Smooth muscle cell (in vitro differentiated cells): ENCODE data around the gene SYTL3. TPM values are rescaled to one million over a fixed set of nuclear protein-coding genes. Genes with fewer than 3 reads are reported as not detected.

Experiments
- DNase-seq: peaks from one replicate; lab custom pipeline; 2025; ENCODE audit not compliant: unreplicated experiment; lab: John Stamatoyannopoulos, UW
- H2AFZ ChIP-seq: fragments of 200-600 bp; sonication (generic); 2 replicates; pipeline ENCODE4 v1.6.0; 2016; ENCODE audit warnings: antibody characterized with exemption, low read depth, mild to moderate bottlenecking
- H3F3A ChIP-seq: fragments of 200-600 bp; sonication (generic); 2 replicates; pipeline ENCODE4 v1.6.0; 2017; ENCODE audit warnings: antibody characterized with exemption, low read depth
- H3K27ac ChIP-seq: fragments of 200-600 bp; sonication (generic); 2 replicates; pipeline ENCODE4 v1.5.1; 2016; ENCODE audit warnings: low read depth, mild to moderate bottlenecking
- H3K27me3 ChIP-seq: fragments of 200-600 bp; sonication (generic); 2 replicates; pipeline ENCODE4 v1.6.1; 2016; ENCODE audit warnings: low read depth, mild to moderate bottlenecking
- H3K36me3 ChIP-seq: fragments of 200-600 bp; sonication (generic); 2 replicates; pipeline ENCODE4 v1.5.1; 2016; ENCODE audit warnings: low read depth
- H3K4me1 ChIP-seq: fragments of 200-600 bp; sonication (generic); 2 replicates; pipeline ENCODE4 v1.5.1; 2016; ENCODE audit warnings: low read depth
- H3K4me2 ChIP-seq: fragments of 200-600 bp; sonication (generic); 2 replicates; pipeline ENCODE4 v1.6.0; 2016; ENCODE audit warnings: mild to moderate bottlenecking
- H3K4me3 ChIP-seq: fragments of 200-600 bp; sonication (generic); 2 replicates; pipeline ENCODE4 v1.5.1; 2016; ENCODE audit warnings: mild to moderate bottlenecking
- H3K79me2 ChIP-seq: fragments of 200-600 bp; sonication (generic); 2 replicates; pipeline ENCODE4 v1.6.0; 2016; ENCODE audit warnings: low read depth, mild to moderate bottlenecking
- H3K9ac ChIP-seq: fragments of 200-600 bp; sonication (generic); 2 replicates; pipeline ENCODE4 v1.6.0; 2016; ENCODE audit warnings: low read depth
- H3K9me3 ChIP-seq: fragments of 200-600 bp; sonication (generic); replicated peaks from 2 replicates; pipeline ENCODE4 v1.5.1; 2016; ENCODE audit warnings: low read depth
- H4K20me1 ChIP-seq: fragments of 200-600 bp; sonication (generic); 2 replicates; pipeline ENCODE4 v1.6.0; 2016; ENCODE audit warnings: low read depth
- CTCF ChIP-seq: fragments of 200-600 bp; sonication (generic); IDR thresholded peaks from 2 replicates; pipeline ENCODE4 v1.5.1; 2017; ENCODE audit warnings: borderline replicate concordance, mild to moderate bottlenecking, antibody characterized with exemption; ENCODE audit not compliant: insufficient read depth, poor library complexity, severe bottlenecking
- WGBS: methylation state at CpG from one replicate; pipeline ENCODE4 v1.1.7; 2016; ENCODE audit warnings: low lambda C conversion rate; 5-methylcytosine and 5-hydroxymethylcytosine counted together
- polyA plus RNA-seq: library from polyadenylated mRNA; unstranded; fragments of >200 nt; fragmentation: Nextera tagmentation; extraction: Ambion mirVana; gene quantifications from 2 replicates; pipeline ENCODE4 v1.2.1, GENCODE V29; 2016
- total RNA-seq: library from RNA; depleted of rRNA; stranded (reverse); fragments of >200 nt; gene quantifications from 2 replicates; pipeline ENCODE4 v1.2.3, GENCODE V29; 2014

SYTL3 gene
- total and polyA plus RNA-seq, 2 experiments from 2014 or later, result 0.13 to 1.2 TPM

- WGBS, result 97% methylated on average over 6 of the region's 6 CpGs
- H2AFZ ChIP-seq, result no peak overlapping the region
- no peaks in the 10 kb centered on the region for H3F3A ChIP-seq
- DNase-seq, result no peak
- no peaks in the 10 kb centered on the region for H3K9me3 ChIP-seq
- H3K4me1 ChIP-seq, result no peaks in the 10 kb centered on the region
- no peak overlapping the region for H3K27ac ChIP-seq
- no peaks in the 10 kb centered on the region for H3K36me3 ChIP-seq
- no peak overlapping the region for H3K4me2 ChIP-seq
- peaks cover 7% of the 10 kb centered on the region for H4K20me1 ChIP-seq
- H3K4me3 ChIP-seq, result no peak overlapping the region
- no peak for TF ChIP-seq CTCF
- H3K79me2 ChIP-seq, result no peaks in the 10 kb centered on the region
- no peak overlapping the region for H3K9ac ChIP-seq
- H3K27me3 ChIP-seq, result no peaks in the 10 kb centered on the region
These were observed 128.2 kb downstream of the SYTL3 start for GRCh38 chr6:158778005-158778527.

GRCh38 chr6:158780246-158780884 lies 130.5 kb downstream of the SYTL3 start:
- DNase-seq, result no peak
- no peak overlapping the region for H3K4me3 ChIP-seq
- H3K4me1 ChIP-seq, result no peaks in the 10 kb centered on the region
- H4K20me1 ChIP-seq, result peaks cover 7% of the 10 kb centered on the region
- no peak overlapping the region for H2AFZ ChIP-seq
- H3K4me2 ChIP-seq, result no peak overlapping the region
- no peaks in the 10 kb centered on the region for H3K79me2 ChIP-seq
- no peaks in the 10 kb centered on the region for H3K9me3 ChIP-seq
- WGBS, result 89% methylated on average over 7 of the region's 7 CpGs
- H3K27ac ChIP-seq, result peak overlapping the region; percentile 17
- H3F3A ChIP-seq, result no peaks in the 10 kb centered on the region
- H3K9ac ChIP-seq, result no peak overlapping the region
- H3K36me3 ChIP-seq, result no peaks in the 10 kb centered on the region
- H3K27me3 ChIP-seq, result no peaks in the 10 kb centered on the region
- no peak for TF ChIP-seq CTCF

- Histone ChIP-seq H3K9me3 (no peaks in the 10 kb centered on the region), H3F3A (no peaks in the 10 kb centered on the region), H3K4me2 (no peak overlapping the region), H3K4me1 (no peaks in the 10 kb centered on the region), H3K9ac (no peak overlapping the region), H3K4me3 (no peak overlapping the region), H2AFZ (no peak overlapping the region), H4K20me1 (peaks cover 7% of the 10 kb centered on the region), H3K36me3 (no peaks in the 10 kb centered on the region), H3K79me2 (no peaks in the 10 kb centered on the region), H3K27me3 (no peaks in the 10 kb centered on the region), H3K27ac (peak overlapping the region; percentile 17)
- no peak for DNase-seq
- 68% methylated on average over 11 of the region's 11 CpGs for WGBS
- no peak for TF ChIP-seq CTCF
These were observed 131.3 kb downstream of the SYTL3 start for GRCh38 chr6:158780988-158781691.
